H9 (cell line): ENCODE data around the gene XRCC6. TPM values are rescaled to one million over a fixed set of nuclear protein-coding genes. Genes with fewer than 3 reads are reported as not detected.

Experiments
- DNase-seq: peaks from one replicate; pipeline ENCODE4 v3.0.0-alpha.2; 2017
- H2AFZ ChIP-seq: one replicate; pipeline ENCODE4 v1.6.1; 2013; ENCODE audit warnings: mild to moderate bottlenecking, low read length, control low read depth, moderate library complexity
- H2AK5ac ChIP-seq: 2 replicates; pipeline ENCODE4 v1.6.1; 2013; ENCODE audit warnings: low read length, control low read depth, mixed read lengths; ENCODE audit not compliant: insufficient read length
- H2BK120ac ChIP-seq: one replicate; pipeline ENCODE4 v1.6.1; 2013; ENCODE audit warnings: low read depth, mild to moderate bottlenecking, low read length, control low read depth, inconsistent platforms; ENCODE audit not compliant: poor library complexity, severe bottlenecking
- H2BK12ac ChIP-seq: 2 replicates; pipeline ENCODE4 v1.6.1; 2013; ENCODE audit warnings: low read length, control low read depth, mixed read lengths, low read depth; ENCODE audit not compliant: insufficient read length
- H2BK15ac ChIP-seq: 2 replicates; pipeline ENCODE4 v1.6.1; 2013; ENCODE audit warnings: low read depth, low read length, control low read depth
- H2BK20ac ChIP-seq: one replicate; pipeline ENCODE4 v1.6.1; 2013; ENCODE audit warnings: low read depth, mild to moderate bottlenecking, low read length, control low read depth, inconsistent platforms; ENCODE audit not compliant: poor library complexity, severe bottlenecking
- H2BK5ac ChIP-seq: 2 replicates; pipeline ENCODE4 v1.6.1; 2013; ENCODE audit warnings: low read length, control low read depth, mixed read lengths; ENCODE audit not compliant: insufficient read length
- H3K14ac ChIP-seq: 2 replicates; pipeline ENCODE4 v1.6.1; 2013; ENCODE audit warnings: low read length, control low read depth; ENCODE audit not compliant: insufficient read depth
- H3K18ac ChIP-seq: 2 replicates; pipeline ENCODE4 v1.6.1; 2013; ENCODE audit warnings: low read depth, mild to moderate bottlenecking, mixed read lengths, low read length, control low read depth; ENCODE audit not compliant: insufficient read length
- H3K23ac ChIP-seq: 2 replicates; pipeline ENCODE4 v1.6.1; 2013; ENCODE audit warnings: low read length, control low read depth, mixed read lengths, low read depth; ENCODE audit not compliant: insufficient read length
- H3K23me2 ChIP-seq: 2 replicates; pipeline ENCODE4 v1.6.1; 2013; ENCODE audit warnings: low read depth, mild to moderate bottlenecking, mixed read lengths, low read length, control low read depth; ENCODE audit not compliant: insufficient read length, poor library complexity, severe bottlenecking
- H3K27ac ChIP-seq: 2 replicates; pipeline ENCODE4 v1.5.1; 2013; ENCODE audit warnings: low read length, control low read depth, mixed read lengths, low read depth; ENCODE audit not compliant: insufficient read length
- H3K27me3 ChIP-seq: 2 replicates; pipeline ENCODE4 v1.6.1; 2013; ENCODE audit warnings: low read length, control low read depth, inconsistent platforms; ENCODE audit not compliant: insufficient read depth
- H3K4ac ChIP-seq: 2 replicates; pipeline ENCODE4 v1.6.1; 2013; ENCODE audit warnings: low read depth, mild to moderate bottlenecking, control low read depth, inconsistent platforms, low read length, moderate library complexity
- H3K4me1 ChIP-seq: 2 replicates; pipeline ENCODE4 v1.6.1; 2013; ENCODE audit warnings: low read length, control low read depth, inconsistent platforms; ENCODE audit not compliant: insufficient read depth
- H3K4me2 ChIP-seq: 2 replicates; pipeline ENCODE4 v1.6.1; 2013; ENCODE audit warnings: low read length, control low read depth, mixed read lengths; ENCODE audit not compliant: insufficient read length, insufficient read depth
- H3K56ac ChIP-seq: 2 replicates; pipeline ENCODE4 v1.6.1; 2013; ENCODE audit warnings: low read depth, mild to moderate bottlenecking, mixed read lengths, low read length, control low read depth; ENCODE audit not compliant: insufficient read length
- H3K79me1 ChIP-seq: 2 replicates; pipeline ENCODE4 v1.6.1; 2013; ENCODE audit warnings: low read depth, mild to moderate bottlenecking, moderate library complexity, low read length, control low read depth, inconsistent platforms; ENCODE audit not compliant: insufficient read depth, poor library complexity, severe bottlenecking
- H3K79me2 ChIP-seq: 2 replicates; pipeline ENCODE4 v1.6.1; 2013; ENCODE audit warnings: low read length, control low read depth, inconsistent platforms; ENCODE audit not compliant: insufficient read depth
- H3K9ac ChIP-seq: 2 replicates; pipeline ENCODE4 v1.6.1; 2013; ENCODE audit warnings: low read length, control low read depth, mixed read lengths; ENCODE audit not compliant: insufficient read length; ENCODE audit errors: extremely low read depth
- H3K9me3 ChIP-seq: one replicate; pipeline ENCODE4 v1.6.1; 2013; ENCODE audit warnings: low read depth, low read length, inconsistent platforms; ENCODE audit not compliant: control insufficient read depth
- H3T11ph ChIP-seq: one replicate; pipeline ENCODE4 v1.6.1; 2013; ENCODE audit warnings: mild to moderate bottlenecking, low read length, control low read depth, inconsistent platforms
- H4K20me1 ChIP-seq: one replicate; pipeline ENCODE4 v1.6.1; 2013; ENCODE audit not compliant: control insufficient read depth, insufficient read length, insufficient read depth
- H4K5ac ChIP-seq: 2 replicates; pipeline ENCODE4 v1.6.1; 2013; ENCODE audit warnings: low read depth, mild to moderate bottlenecking, mixed read lengths, low read length, control low read depth; ENCODE audit not compliant: insufficient read length
- H4K8ac ChIP-seq: replicated peaks from 2 replicates; pipeline ENCODE4 v1.6.1; 2013; ENCODE audit warnings: low read length, control low read depth, mixed read lengths, low read depth; ENCODE audit not compliant: insufficient read length
- H4K91ac ChIP-seq: 2 replicates; pipeline ENCODE4 v1.6.1; 2013; ENCODE audit warnings: low read depth, mild to moderate bottlenecking, moderate library complexity, mixed read lengths, low read length, control low read depth; ENCODE audit not compliant: insufficient read length
- H3K27ac Mint-ChIP-seq, 3 experiments: 2 replicates in 2 of 3; 3 replicates in 1 of 3; pipeline ENCODE4 v1.8.0; 2020 to 2021; ENCODE audit warnings: mixed read lengths in 3 of 3, mild to moderate bottlenecking in 1 of 3, moderate library complexity in 1 of 3
- H3K27me3 Mint-ChIP-seq: 2 replicates; pipeline ENCODE4 v1.8.0; 2021; ENCODE audit warnings: low read depth, mild to moderate bottlenecking, moderate library complexity, mixed read lengths
- H3K36me3 Mint-ChIP-seq, 3 experiments: 2 replicates in 2 of 3; 3 replicates in 1 of 3; pipeline ENCODE4 v1.8.0; 2020 to 2021; ENCODE audit warnings: low read depth in 3 of 3, mixed read lengths in 3 of 3; ENCODE audit not compliant: insufficient read depth in 1 of 3
- H3K4me1 Mint-ChIP-seq, 2 experiments: 2 replicates each; pipeline ENCODE4 v1.8.0; 2020; ENCODE audit warnings: mixed read lengths in 2 of 2
- H3K4me3 Mint-ChIP-seq, 2 experiments: 2 replicates in 1 of 2; 3 replicates in 1 of 2; pipeline ENCODE4 v1.8.0; 2020 to 2021; ENCODE audit warnings: mild to moderate bottlenecking in 2 of 2, mixed read lengths in 2 of 2, moderate library complexity in 1 of 2
- H3K9me3 Mint-ChIP-seq, 2 experiments: 2 replicates in 1 of 2; 3 replicates in 1 of 2; pipeline ENCODE4 v1.8.0; 2020; ENCODE audit warnings: mild to moderate bottlenecking in 2 of 2, mixed read lengths in 2 of 2, moderate library complexity in 1 of 2
- WGBS: extraction: QIAGEN DNeasy Blood & Tissue Kit; methylation state at CpG from one replicate; pipeline ENCODE4 v1.1.7; 2013; ENCODE audit warnings: missing lambda C conversion rate, low lambda C conversion rate, mixed read lengths; ENCODE audit not compliant: insufficient read length; ENCODE audit errors: extremely low coverage; 5-methylcytosine and 5-hydroxymethylcytosine counted together
- total RNA-seq: library from RNA; stranded (reverse); gene quantifications from 2 replicates; pipeline ENCODE4 v1.2.1, GENCODE V29; 2021
- TF ChIP-seq, protein P1 (sequence below): fragments of 200-600 bp; sonication (generic); conservative IDR thresholded peaks from 3 replicates; pipeline ENCODE4 v1.8.0; 2021; ENCODE audit warnings: antibody characterized with exemption, mild to moderate bottlenecking

Gene XRCC6
- total RNA-seq, 1 experiment from 2014 or later, result 461 TPM

DNA sequence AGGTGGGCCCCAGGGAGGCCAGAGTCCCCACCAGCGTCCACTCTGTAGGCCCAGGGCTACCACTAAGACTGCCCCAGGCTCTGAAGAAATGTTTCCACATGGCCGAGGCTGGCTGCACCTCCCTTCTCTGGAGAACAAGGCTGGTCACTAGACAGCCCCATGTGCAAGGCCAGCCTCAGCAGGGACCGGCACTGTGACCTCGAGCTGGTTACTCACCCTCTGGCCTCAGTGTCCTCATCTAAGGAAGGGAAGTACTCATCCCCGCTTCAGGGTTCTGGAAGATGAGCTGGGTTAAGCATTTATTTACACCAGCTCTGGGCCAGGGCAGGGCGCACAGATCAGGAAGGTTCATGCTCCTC is 41.1 kb upstream of the XRCC6 start:
- H3K27ac ChIP-seq, result no peak overlapping the region
- DNase-seq, result no peak
- no peak overlapping the region for H4K8ac ChIP-seq
- no peaks in the 10 kb centered on the region for H3K9me3 ChIP-seq
- no peak overlapping the region for H3K18ac ChIP-seq
- H3K79me2 ChIP-seq, result no peaks in the 10 kb centered on the region
- H3K4me1 ChIP-seq, result 0 out of 2 replicates have a peak, but pooled peaks cover 2% of the 10 kb centered on the region
- peaks cover 2% of the 10 kb centered on the region; the same call in 1 of the 2 replicates for H3K27me3 Mint-ChIP-seq
- no peak overlapping the region for H2BK20ac ChIP-seq
- H4K91ac ChIP-seq, result no peak overlapping the region
- H3K9me3 Mint-ChIP-seq, result no peaks in the 10 kb centered on the region
- H3K4me3 Mint-ChIP-seq, result no peak overlapping the region
- WGBS, result no CpG with 5 or more reads among the region's 6 CpGs
- H3K4me2 ChIP-seq, result no peak overlapping the region
- no peak overlapping the region for H3K14ac ChIP-seq
- H3K27ac Mint-ChIP-seq, result no peak overlapping the region
- no peak overlapping the region for H2BK15ac ChIP-seq
- H3K9ac ChIP-seq, result no peak overlapping the region
- H2BK120ac ChIP-seq, result no peak overlapping the region
- H2BK12ac ChIP-seq, result no peak overlapping the region
- no peak overlapping the region for H3T11ph ChIP-seq
- TF ChIP-seq, protein P1, sequence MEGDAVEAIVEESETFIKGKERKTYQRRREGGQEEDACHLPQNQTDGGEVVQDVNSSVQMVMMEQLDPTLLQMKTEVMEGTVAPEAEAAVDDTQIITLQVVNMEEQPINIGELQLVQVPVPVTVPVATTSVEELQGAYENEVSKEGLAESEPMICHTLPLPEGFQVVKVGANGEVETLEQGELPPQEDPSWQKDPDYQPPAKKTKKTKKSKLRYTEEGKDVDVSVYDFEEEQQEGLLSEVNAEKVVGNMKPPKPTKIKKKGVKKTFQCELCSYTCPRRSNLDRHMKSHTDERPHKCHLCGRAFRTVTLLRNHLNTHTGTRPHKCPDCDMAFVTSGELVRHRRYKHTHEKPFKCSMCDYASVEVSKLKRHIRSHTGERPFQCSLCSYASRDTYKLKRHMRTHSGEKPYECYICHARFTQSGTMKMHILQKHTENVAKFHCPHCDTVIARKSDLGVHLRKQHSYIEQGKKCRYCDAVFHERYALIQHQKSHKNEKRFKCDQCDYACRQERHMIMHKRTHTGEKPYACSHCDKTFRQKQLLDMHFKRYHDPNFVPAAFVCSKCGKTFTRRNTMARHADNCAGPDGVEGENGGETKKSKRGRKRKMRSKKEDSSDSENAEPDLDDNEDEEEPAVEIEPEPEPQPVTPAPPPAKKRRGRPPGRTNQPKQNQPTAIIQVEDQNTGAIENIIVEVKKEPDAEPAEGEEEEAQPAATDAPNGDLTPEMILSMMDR, result no peak
- H3K36me3 Mint-ChIP-seq, result peaks cover 4 to 25% (median 4%) of the 10 kb centered on the region in 3 experiments; a peak in 5 of 7 replicates
- H3K4me1 Mint-ChIP-seq, result peaks cover 0 to 8% of the 10 kb centered on the region in 2 experiments; a peak in 2 of 4 replicates
- no peak overlapping the region for H2AK5ac ChIP-seq
- H4K20me1 ChIP-seq, result no peaks in the 10 kb centered on the region
- H3K56ac ChIP-seq, result no peak overlapping the region
- no peak overlapping the region for H3K4ac ChIP-seq
- H2BK5ac ChIP-seq, result no peak overlapping the region
- no peaks in the 10 kb centered on the region for H3K23me2 ChIP-seq
- H3K27me3 ChIP-seq, result no peaks in the 10 kb centered on the region
- H3K23ac ChIP-seq, result no peak overlapping the region
- no peaks in the 10 kb centered on the region for H3K79me1 ChIP-seq
- no peak overlapping the region for H2AFZ ChIP-seq
- no peak overlapping the region for H4K5ac ChIP-seq
